Limb (tissue), 2 donors: ENCODE data around the gene OR2A5.
"Not testable (repeated sequence)": the region's sequence is repeated elsewhere in the genome, so short reads cannot be mapped to it uniquely, and the experiment has no call there.

ENCODE experiments used
- DNase-seq, 2 donors: peaks; one replicate each; pipeline ENCODE4 v3.0.0-alpha.2; 2016; ENCODE audit errors: extremely low spot score in 2 of 2

Gene OR2A5

DNA sequence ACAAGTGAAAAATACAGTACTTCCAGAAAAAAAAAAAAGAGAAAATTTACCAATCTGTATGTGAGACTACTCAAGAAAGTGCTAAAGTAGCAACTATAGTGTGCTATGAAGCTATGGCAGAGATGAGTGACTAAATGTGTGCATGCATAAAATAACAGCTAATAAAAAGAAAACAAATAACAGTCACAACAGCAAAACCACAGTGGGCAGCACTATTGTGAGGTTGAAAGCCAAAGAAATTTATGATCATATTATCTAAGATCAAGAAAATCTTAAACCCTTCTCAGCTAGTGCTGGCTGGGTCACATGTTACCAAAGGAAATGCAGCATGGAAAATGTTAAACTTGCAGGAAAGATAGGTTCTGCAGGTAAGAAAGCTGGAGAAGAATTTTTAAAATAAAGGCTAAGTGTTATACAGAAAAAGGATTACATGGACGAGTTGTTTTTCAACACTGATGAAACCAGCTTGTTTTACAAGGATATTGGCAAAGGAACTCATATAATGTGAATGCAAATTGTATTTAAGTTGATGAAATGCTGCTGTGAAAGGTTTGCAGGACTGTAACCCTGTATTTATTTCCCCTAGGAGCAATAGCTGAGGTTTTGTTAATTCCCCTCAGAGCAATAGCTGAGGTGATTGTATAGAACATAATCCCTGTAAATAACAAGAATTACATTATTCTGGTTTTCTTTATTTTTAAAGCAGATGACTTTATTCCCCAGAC, 15.6 kb upstream of the OR2A5 start:
- no peak for DNase-seq

DNA sequence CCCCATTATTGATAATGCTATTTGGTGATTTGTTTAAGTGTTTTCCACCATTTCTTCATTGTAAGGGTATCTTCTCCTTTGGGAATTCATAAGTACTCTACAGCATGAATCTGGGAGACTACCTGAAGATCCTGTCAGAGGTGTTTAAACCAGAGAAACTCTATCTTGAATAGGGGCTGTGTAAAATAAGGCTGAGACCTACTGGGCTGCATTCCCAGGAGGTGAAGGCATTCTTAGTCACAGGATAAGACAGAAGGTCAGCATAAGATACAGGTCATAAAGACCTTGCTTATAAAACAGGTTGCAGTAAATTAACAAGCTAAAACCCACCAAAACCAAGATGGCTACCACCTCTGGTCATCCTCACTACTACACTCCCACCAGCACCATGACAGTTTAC, 13.4 kb upstream of the OR2A5 start:
- no peak for DNase-seq

DNA sequence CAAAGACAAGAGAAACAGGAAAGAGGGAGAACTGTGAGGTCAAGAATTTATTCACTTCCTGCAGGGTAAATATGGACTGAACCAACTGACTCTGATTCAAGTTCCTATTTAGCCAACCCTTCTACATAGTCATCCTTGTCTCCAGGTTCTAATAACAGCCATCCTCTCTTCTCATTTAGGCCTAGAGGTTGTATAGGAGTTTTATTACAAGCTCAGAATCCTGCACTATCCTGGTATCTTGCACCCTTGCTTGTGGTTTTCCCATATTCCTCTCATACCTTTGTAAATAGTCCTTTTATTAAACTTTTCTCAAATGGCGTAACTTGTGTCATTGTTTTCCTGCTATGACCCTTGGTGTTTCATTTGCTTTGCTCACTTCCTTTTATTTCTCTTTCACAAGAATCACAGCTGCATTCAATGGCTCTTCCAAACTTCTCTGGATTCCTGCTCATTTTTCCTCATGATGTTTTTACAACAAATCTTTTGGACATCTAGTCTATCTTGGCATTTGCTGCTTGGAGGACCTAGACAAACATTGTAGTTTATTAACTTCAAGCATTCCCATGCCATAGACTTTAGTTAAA, 12.4 kb upstream of the OR2A5 start:
- no peak for DNase-seq

DNA sequence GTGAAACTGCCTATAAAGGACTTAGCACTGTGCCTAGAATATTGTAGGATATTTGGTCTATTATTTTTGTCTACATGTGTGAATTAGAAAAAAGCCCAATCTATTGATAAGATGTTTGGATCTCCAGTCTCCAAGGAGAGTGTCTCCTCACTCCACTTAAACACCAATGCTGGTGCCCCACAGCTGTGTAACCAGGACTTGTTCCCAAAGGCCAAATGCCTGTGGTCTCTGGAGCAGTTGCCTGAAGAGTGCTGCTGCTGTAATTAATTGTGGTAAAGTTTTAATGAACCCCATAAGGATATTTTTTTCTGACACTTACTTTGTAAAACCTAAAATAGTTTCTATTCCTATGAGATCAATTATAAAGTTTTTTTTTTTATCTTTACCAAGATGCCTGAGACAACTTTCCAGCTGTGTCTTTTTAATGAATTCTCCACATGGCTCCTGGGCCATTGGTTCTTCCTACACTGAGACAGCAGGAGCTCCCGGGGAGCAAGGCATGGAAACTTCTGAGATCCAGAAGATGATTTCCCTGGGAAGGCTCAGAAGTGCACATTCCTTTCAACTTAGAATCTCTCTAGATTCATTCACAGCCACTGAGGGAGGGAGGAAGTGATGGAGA, 11.2 kb upstream of the OR2A5 start:
- DNase-seq: no peak

DNA sequence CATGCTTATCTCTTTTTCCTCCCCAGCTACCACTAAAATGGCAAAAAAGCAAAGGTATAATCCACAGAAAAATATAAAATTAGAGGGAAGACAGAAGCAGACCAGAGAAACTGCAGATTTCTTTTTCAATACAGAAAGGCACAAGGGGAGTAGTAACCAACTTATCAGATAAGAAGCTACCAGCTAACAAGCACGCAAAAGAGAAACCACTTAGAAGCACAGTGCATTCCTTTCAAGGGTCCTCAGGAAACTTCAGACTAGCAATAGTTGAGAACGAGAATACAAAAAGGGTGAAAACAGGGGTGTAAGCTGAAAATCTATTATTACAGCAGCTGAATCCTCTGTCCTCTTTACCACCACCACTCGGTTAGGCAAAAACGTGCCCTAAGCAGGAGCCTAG, 9.9 kb upstream of the OR2A5 start:
- DNase-seq: no peak

DNA sequence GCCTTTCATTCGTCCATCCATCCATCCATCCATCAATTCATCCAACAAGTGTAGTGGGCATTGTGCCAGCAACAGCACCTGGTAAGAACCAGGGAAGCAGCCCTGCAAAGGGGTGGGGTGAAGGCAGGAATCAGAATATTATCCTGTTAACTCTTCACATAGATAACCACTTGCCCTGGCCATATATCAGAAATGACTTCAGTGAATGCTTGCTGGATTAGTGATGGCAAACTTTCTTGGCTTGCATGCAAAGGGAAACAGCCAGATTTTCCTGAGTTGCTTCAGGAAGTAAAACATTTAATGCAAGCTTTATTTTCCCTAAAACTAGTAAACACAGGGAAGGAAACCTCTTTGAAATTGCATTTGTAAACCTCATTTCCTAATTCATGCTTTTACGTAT, 743 bp downstream of the OR2A5 start:
- DNase-seq: no peak

DNA sequence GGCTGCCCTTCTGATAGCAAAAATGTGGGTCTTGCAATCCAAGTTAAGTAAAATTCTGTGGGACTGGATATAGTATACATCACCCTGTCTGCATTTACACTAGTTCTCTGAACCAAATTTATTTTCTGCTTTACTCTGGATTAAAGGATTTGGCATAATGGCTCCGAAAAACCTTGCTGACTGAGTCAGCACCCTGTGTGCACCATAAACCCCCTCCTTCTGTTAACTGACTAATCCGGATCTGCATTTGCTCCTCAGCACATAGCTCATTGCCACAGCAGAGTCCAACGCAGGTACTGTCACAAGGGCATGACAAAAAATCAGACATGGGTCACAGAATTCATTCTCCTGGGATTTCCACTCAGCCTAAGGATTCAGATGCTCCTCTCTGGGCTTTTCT, 1.3 kb downstream of the OR2A5 start:
- DNase-seq: no peak

DNA sequence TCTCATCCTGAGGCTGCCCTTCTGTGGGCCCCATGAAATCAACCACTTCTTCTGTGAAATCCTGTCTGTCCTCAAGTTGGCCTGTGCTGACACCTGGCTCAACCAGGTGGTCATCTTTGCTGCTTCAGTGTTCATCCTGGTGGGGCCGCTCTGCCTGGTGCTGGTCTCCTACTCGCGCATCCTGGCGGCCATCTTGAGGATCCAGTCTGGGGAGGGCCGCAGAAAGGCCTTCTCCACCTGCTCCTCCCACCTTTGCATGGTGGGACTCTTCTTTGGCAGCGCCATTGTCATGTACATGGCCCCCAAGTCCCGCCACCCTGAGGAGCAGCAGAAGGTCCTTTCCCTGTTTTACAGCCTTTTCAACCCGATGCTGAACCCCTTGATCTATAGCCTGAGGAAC, 2.1 kb downstream of the OR2A5 start:
- not testable (repeated sequence) for DNase-seq

DNA sequence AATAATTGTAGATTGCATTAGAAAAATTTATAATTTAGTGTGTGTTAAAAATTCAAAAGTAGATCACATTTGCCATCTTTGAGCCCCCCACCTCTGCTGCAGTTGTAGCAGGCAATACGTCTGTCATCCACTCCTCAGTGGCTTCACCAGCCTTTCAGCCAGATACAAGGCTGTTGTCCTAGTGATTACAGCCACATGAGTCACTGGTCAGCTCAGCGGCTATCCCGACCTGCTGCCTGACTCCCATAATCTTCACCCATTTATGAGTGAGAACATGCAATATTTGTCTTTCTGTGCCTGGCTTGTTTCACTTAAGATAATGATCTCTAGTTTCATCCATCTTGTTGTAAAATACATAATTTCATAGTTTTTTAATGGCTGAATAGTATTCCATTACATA, 9.2 kb downstream of the OR2A5 start:
- DNase-seq: no peak

DNA sequence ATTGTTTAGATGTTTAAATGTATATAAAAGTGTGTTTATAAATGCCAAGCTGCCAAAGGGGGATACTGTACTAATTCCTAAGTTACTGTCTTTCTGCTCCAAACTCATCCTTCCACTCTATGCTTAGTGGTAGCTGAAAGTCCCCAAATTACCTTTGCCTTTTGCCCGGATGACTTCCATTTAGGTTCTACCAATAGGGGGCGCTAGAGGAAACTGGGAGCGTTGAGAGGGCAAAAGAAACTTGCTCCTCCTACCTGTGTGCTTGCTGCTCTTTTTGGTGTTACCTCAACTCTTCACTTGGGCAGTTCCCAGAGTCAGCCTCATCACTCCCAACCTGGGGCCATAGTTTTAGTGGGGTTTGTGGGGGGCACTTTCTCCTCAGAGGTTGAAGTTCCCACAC, 15.0 kb downstream of the OR2A5 start:
- no peak for DNase-seq

DNA sequence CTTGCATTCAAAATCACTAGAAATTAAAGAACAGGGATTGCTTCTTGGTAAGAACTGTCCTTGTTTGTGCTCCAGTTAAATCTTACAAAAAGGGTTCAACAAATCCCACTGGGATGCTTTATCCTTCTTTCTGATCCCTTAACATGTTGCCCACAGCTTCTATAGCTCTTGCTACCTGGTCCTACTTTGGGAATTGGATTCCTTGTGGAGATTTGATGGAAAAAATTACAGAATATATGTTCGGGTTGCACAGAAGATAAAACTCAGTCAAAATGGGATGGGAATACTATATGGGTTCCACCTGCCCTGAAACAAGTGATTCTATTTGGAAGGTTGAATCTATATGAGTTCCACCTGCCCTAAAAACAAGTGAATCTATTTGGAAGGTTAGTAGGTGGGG, 20.8 kb downstream of the OR2A5 start, which contains the start of gene OR2A25:
TSS of gene OR2A25 (plus strand) at position 301 of the 400 bp plus-strand sequence. CDS start 4,409 bp downstream, outside the sequence.
- DNase-seq: no peak

DNA sequence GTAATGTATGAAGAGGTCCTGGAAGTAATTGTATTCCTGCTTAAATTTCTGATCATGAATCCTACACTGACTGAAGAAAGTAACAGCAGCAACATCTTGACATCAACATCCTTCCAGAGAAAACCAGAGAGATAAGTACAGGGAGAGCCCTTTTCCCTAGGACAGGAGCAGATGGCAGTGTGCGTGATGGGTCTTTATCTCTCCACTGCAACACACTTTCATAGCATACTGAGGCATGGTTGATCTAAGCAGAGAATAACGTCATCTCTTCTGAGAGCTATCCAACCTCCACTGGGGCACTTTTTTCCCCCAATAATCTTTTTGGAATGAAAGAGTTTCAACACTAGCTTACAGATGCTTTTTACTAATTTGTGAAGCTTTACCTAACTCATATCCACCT, 21.2 kb downstream of the OR2A5 start:
- DNase-seq: no peak

DNA sequence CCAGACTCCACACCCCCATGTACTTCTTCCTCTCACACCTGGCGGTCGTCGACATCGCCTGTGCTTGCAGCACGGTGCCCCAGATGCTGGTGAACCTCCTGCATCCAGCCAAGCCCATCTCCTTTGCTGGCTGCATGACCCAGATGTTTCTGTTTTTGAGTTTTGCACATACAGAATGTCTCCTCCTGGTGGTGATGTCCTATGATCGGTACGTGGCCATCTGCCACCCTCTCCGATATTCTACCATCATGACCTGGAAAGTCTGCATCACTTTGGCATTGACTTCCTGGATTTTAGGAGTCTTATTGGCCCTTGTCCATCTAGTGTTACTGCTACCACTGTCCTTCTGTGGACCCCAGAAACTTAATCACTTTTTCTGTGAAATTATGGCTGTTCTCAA, 25.6 kb downstream of the OR2A5 start:
- no peak for DNase-seq

DNA sequence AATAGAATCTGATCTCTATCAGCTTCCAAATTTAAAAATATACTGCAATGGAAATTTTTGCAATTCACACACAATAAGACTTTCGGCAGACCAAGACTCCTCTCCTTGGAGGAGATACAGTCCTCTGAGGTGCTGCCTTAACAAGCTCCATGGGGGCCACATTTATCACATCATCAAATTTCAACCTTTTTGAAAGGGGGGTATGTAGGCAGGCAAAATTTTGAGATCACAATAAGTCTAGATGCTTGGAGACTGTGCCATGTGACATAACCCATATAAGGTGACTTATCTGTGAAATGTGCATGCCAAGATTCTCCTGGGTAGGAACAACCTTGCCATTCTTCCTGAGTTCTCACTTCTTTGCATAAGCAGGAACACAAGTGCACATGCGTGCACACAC, 37.2 kb downstream of the OR2A5 start, which contains the start of gene OR2A12:
TSS of gene OR2A12 (plus strand) at position 301 of the 400 bp plus-strand sequence. CDS start 8,830 bp downstream, outside the sequence.
- no peak for DNase-seq

DNA sequence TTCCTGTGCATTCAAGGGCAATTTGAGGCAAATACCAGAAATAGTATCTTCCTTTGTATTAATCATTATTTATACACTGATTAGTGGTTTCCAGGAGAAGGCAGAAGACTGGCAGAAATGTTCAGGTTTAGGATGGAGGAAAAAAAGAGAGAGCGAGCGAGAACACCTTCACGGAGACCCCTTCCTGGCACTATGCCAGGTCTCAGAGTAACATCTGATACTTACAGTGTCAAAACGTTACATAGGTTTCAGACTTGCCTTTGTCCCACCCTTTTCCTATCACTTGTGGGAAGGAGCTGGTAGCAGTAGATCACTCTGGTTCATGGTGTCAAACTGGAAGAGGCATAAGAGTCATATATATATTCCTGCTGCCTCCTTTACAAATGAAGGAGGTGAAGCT, 38.0 kb downstream of the OR2A5 start:
- DNase-seq: no peak

DNA sequence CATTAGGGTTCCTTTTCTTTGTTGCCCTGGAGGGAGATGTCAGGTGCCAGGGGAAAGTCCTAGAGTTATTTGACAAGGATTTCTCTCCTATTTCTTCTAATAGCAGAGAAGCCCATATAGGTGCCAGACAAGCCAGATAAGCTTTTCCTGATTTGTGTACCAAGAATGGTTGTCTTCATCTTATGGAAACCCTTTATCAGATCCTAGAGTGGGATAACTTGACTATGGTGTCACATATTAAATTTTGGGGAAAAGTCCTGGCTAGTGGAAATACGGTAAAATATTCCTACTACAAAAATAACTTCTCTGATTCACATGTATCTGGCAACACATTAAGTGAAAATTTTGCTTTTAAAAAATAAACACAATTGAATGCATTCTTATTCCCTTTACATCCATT, 38.5 kb downstream of the OR2A5 start:
- DNase-seq: no peak

DNA sequence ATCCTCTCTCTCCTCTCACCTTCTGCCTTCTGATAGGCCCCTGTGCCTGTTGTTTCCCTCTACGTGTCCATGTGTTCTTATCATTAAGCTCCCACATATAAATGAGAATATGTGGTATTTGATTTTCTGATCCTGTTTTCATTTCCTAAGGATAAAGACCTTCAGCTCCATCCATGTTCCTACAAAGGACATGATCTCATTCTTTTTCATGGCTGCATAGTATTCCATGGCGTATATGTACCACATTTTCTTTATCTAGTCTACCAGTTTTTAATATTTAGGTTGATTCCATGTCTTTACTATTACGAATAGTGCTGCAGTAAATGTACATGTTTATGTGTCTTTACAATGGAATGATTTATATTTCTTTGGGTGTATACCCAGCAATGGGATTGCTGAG, 41.9 kb downstream of the OR2A5 start:
- no peak for DNase-seq

DNA sequence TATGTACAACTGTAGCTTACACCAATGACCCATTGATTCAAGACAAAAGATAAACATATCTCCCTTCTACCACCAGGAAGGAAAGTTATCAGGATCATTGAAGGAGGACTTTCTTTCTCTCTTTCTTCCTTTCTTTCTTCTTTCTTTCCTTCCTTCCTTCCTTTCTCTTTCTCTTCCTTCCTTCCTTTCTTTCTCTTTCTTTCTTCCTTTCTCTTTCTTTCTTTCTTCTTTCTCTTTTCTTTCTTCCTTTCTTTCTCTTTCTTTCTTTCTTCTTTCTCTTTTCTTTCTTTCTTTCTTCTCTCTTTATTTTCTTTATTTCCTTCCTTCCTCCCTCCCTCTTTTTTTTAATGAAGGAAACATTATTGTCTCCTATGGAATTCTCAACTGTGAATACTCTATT, 50.0 kb downstream of the OR2A5 start:
- no peak for DNase-seq

DNA sequence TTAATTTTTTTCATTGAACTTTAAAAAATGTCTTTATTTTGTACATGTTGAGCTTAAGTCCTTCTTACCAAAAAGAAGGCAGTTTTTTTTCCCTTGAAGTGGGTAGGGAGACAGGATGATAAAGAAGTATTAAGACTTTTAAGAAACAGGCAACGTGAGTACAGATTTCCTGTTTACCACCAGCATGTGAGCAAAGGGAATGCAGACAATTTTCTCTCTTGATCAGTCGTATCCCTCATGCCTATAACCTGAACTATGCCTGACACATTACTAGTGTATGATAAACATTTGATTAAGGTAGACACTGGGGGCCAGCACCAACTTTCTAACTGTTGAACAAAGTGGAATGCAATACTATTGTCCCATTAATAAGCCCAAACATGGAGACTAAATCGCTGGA, 51.9 kb downstream of the OR2A5 start:
- DNase-seq: no peak

DNA sequence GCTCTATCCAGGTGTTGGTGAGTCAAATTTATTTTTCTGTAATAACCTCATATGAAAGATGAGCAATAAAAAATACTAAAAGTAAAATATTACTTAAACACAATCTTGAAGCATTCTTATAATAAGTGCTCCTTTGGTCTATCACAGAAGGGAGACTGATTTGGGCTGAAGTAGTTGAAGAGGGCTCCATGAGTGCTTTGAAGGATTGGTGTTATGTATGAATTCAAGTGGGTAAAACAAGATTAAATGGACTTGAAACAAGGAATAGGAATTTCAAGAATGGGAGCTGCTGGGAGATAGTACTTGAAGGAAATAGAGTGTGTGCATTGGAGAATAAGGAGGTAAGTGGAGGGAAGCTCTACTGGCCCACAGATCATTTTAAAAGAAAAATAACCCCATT, 53.3 kb downstream of the OR2A5 start:
- no peak for DNase-seq

DNA sequence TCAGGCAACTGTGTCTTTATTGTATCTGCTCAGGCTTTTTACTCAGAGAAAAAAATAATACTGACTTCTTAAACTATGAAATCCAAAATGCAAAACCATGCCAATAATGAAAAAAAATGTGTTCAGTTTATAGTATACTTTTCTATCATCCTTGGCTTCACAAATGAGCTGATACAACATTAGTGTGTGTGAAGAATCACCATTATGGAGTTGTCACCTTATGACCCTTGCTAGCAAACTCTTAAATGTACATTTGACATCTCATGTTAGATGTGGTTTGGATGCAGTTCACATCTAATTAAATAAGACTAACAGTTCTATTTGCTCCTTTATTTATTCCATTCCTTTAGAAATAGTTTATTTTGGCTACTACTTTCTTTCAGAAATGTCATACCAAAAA, 56.5 kb downstream of the OR2A5 start:
- no peak for DNase-seq
